ENCODE data around the gene KRT6B.
"Not testable (repeated sequence)": the region's sequence is repeated elsewhere in the genome, so short reads cannot be mapped to it uniquely, and the experiment has no call there.

Gene KRT6B

DNA sequence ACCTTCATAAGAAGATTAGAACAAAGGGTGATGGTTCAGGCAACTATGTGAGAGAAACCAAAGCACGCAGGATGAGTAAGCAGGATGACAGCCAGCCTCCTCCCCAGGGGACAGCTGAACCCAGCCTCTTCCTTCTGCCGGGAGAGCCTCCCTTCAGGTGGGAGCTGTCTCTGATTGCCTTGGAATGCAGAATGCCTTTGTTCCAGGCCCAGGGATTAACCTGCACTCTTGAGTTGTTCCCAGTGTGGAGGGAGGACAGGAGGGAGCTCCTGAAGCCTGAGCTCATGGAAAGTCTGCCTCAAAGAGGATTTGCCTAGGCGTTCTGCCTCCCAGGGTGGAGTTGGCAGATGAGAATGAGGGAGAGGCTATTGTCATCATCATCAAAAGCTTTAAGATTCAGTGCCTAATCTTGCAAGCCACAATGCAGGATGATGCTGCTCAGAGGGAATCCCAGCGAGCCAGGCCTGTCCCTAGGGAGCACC, 44.7 kb upstream of the KRT6B start:
- Mint-ChIP-seq H3K36me3 (ENCODE audit: low read depth) (no peaks in the 10 kb centered on the region), H3K27ac (peak overlapping the region in 1 of 3 experiments; percentile 11), H3K4me1 (peaks cover 19% of the 10 kb centered on the region), H3K9me3 (peaks cover 8% of the 10 kb centered on the region), H3K27me3 (ENCODE audit: low read depth) (peaks cover 22% of the 10 kb centered on the region), H3K4me3 (no peak overlapping the region)
- TF ChIP-seq CTCF (IDR thresholded peaks at IDR 0.05; ENCODE audit: unreplicated experiment in 3 of 3): no peak

DNA sequence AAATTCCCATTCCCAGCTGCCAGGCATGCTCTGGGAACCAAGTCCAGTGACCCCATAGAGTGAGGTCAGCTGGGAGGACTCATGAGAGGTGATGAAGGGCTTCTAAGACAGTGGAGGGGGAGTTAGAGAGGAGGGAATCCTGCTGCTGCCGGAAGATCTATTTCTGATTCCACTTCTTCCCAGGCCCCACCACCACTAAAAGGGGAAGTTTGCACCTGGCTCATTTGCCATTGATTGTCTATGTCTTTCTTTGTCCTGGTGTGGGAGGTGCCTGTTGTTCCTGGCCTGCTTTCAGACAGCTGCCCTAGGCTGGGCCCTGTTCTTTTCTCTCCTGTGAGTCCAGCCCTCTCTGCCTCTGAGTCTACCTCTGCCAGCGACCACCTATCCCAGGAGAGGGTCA, 44.1 kb upstream of the KRT6B start:
- H3K27me3 Mint-ChIP-seq (ENCODE audit: low read depth): peaks cover 25% of the 10 kb centered on the region
- no peak for TF ChIP-seq CTCF (IDR thresholded peaks at IDR 0.05; ENCODE audit: unreplicated experiment in 3 of 3)
- peaks cover 6% of the 10 kb centered on the region for H3K9me3 Mint-ChIP-seq
- H3K27ac Mint-ChIP-seq: peak overlapping the region in 1 of 3 experiments; percentile 11
- no peak overlapping the region for H3K4me3 Mint-ChIP-seq
- H3K36me3 Mint-ChIP-seq (ENCODE audit: low read depth): no peaks in the 10 kb centered on the region
- H3K4me1 Mint-ChIP-seq: peaks cover 19% of the 10 kb centered on the region

DNA sequence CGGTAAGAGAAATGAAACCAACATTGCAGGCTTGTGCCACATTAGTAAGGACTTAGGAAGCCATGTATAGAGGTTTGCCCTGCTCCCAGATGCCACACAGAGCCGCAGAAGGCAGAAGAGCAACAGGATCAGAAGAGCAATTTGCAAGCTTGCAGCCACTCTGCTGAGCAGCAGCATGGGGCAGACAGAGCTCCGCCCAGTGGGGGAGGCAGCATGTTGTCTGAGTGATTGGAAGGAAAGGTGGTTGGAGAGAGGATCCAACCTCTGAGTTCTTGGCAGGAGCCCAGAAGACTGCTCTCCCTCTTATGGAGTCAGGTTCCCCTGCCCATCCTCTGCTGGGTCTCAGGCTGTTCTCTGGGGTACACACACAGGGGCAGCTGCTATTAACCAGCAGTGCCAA, 43.4 kb upstream of the KRT6B start:
- Mint-ChIP-seq H3K36me3 (ENCODE audit: low read depth) (no peaks in the 10 kb centered on the region), H3K4me1 (peaks cover 19% of the 10 kb centered on the region)
- no peak for TF ChIP-seq CTCF (IDR thresholded peaks at IDR 0.05; ENCODE audit: unreplicated experiment in 3 of 3)

DNA sequence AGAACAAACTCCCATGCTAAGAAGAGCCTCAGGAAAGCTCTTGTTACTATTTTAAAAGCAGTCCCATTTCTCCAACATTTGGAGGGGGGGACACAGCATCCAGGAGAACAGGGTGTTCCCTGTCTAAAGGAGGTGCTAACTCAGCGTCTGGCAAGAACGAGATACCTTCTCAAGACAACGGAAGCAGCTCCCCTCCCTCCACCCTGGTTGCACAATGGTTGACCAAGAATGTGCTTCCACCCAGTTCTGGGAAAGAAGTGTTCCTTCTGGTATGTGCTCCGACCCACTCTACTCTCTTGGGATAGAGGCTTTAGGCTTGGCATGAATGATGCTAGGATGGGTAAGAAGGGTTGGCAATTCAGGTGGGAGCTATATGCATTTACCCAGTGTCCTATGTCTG, 42.6 kb upstream of the KRT6B start:
- H3K27ac Mint-ChIP-seq: no peak overlapping the region
- H3K4me3 Mint-ChIP-seq: no peak overlapping the region
- H3K27me3 Mint-ChIP-seq (ENCODE audit: low read depth): peaks cover 25% of the 10 kb centered on the region
- H3K36me3 Mint-ChIP-seq (ENCODE audit: low read depth): no peaks in the 10 kb centered on the region
- TF ChIP-seq CTCF (IDR thresholded peaks at IDR 0.05; ENCODE audit: unreplicated experiment in 3 of 3): no peak
- no peaks in the 10 kb centered on the region for H3K9me3 Mint-ChIP-seq
- H3K4me1 Mint-ChIP-seq: peaks cover 19% of the 10 kb centered on the region

More for the DNA sequence above, 43.4 kb upstream of the KRT6B start:
- peaks cover 25% of the 10 kb centered on the region for H3K27me3 Mint-ChIP-seq (ENCODE audit: low read depth)
- H3K27ac Mint-ChIP-seq: no peak overlapping the region
- no peak overlapping the region for H3K4me3 Mint-ChIP-seq
- H3K9me3 Mint-ChIP-seq: peaks cover 3% of the 10 kb centered on the region

GRCh38 chr12:52494100-52494499, 42.2 kb upstream of the KRT6B start:
- Mint-ChIP-seq H3K4me3 (no peak overlapping the region), H3K27me3 (ENCODE audit: low read depth) (peaks cover 26% of the 10 kb centered on the region), H3K4me1 (peaks cover 19% of the 10 kb centered on the region), H3K36me3 (ENCODE audit: low read depth) (no peaks in the 10 kb centered on the region), H3K27ac (no peak overlapping the region), H3K9me3 (no peaks in the 10 kb centered on the region)
- no peak for TF ChIP-seq CTCF (IDR thresholded peaks at IDR 0.05; ENCODE audit: unreplicated experiment in 3 of 3)

DNA sequence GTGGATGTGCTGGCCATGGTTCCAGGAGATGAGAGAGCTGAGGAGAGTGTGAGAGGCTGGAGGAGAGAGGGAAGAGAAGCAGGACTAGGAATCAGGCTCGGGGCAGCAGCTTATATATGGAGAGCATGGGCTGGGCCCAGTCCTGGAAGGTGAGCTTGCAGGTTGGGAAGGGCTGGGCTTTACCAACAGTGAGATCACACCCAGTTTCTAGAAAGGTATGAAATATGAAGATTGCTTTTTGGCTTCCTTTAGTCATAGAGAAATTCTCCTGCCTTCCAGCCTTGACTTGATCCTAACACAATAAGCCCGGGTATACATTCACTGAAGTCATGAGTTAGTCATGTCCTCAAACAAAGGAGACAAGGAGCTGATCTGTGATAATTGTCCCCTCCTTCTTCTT, 41.2 kb upstream of the KRT6B start, which contains the start of gene KRT6A:
TSS of gene KRT6A (minus strand) at position 86 of the 400 bp plus-strand sequence. CDS start at position 17, 69 bp downstream.
- peaks cover 30% of the 10 kb centered on the region for H3K27me3 Mint-ChIP-seq (ENCODE audit: low read depth)
- no peak for TF ChIP-seq CTCF (IDR thresholded peaks at IDR 0.05; ENCODE audit: unreplicated experiment in 3 of 3)
- H3K27ac Mint-ChIP-seq: no peak within 1 kb of the TSS
- peaks cover 19% of the 10 kb centered on the region for H3K4me1 Mint-ChIP-seq
- H3K9me3 Mint-ChIP-seq: no peaks in the 10 kb centered on the region
- H3K4me3 Mint-ChIP-seq: no peak within 1 kb of the TSS
- H3K36me3 Mint-ChIP-seq (ENCODE audit: low read depth): no peaks in the 10 kb centered on the region

GRCh38 chr12:52492405-52492804, 40.5 kb upstream of the KRT6B start:
- not testable (repeated sequence) for H3K4me3 Mint-ChIP-seq; H3K27ac Mint-ChIP-seq; H3K36me3 Mint-ChIP-seq (ENCODE audit: low read depth); H3K9me3 Mint-ChIP-seq
- H3K4me1 Mint-ChIP-seq: peaks cover 19% of the 10 kb centered on the region
- peaks cover 27% of the 10 kb centered on the region for H3K27me3 Mint-ChIP-seq (ENCODE audit: low read depth)

DNA sequence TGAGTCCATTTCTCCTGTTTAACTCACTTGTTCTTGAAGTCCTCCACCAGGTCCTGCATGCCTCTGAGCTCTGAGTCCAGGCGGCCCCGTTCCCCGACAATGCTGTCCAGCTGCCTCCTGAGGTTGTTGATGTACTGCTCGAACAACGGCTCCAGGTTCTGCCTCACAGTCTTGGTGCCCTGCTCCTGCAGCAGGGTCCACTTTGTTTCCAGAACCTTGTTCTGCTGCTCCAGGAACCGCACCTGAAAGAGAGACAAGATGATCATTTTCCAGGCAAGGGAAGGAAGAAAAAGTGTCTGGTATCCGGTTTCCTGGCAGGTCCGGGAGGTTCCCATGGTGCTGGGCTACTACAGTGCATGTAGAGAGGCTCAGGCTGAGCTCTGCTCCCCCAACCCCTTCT, 39.5 kb upstream of the KRT6B start:
- H3K9me3 Mint-ChIP-seq; H3K27ac Mint-ChIP-seq; H3K36me3 Mint-ChIP-seq (ENCODE audit: low read depth); H3K4me3 Mint-ChIP-seq: not testable (repeated sequence)
- peaks cover 29% of the 10 kb centered on the region for H3K27me3 Mint-ChIP-seq (ENCODE audit: low read depth)
- H3K4me1 Mint-ChIP-seq: peaks cover 17% of the 10 kb centered on the region

Measured in nephron (organoid).